Stomach smooth muscle (tissue), 2 donors: Measurements from ENCODE around the gene SPEG.
A peak's percentile ranks its signal among the peaks of the same experiment; 100 is the strongest.

Experiments used
- H3K27ac ChIP-seq: one replicate; pipeline ENCODE4 v1.7.0; 2013; ENCODE audit warnings: mild to moderate bottlenecking, low read length, inconsistent platforms
- H3K27me3 ChIP-seq, 2 donors: one replicate each; pipeline ENCODE4 v1.7.0; 2013; ENCODE audit warnings: low read length in 2 of 2; ENCODE audit not compliant: insufficient read depth in 2 of 2, control insufficient read depth in 1 of 2
- H3K36me3 ChIP-seq, 2 donors: one replicate each; pipeline ENCODE4 v1.7.0; 2013; ENCODE audit warnings: low read length in 2 of 2; ENCODE audit not compliant: control insufficient read depth in 2 of 2, insufficient read depth in 2 of 2
- H3K4me1 ChIP-seq: one replicate; pipeline ENCODE4 v1.7.0; 2013; ENCODE audit warnings: low read length; ENCODE audit not compliant: control insufficient read depth, insufficient read depth
- H3K4me3 ChIP-seq, 2 donors: one replicate each; pipeline ENCODE4 v1.7.0; 2013; ENCODE audit warnings: low read length in 2 of 2
- H3K9ac ChIP-seq, 2 donors: one replicate each; pipeline ENCODE4 v1.7.0; 2013; ENCODE audit warnings: low read length in 2 of 2, mild to moderate bottlenecking in 1 of 2
- H3K9me3 ChIP-seq, 2 donors: one replicate each; pipeline ENCODE4 v1.7.0; 2013; ENCODE audit warnings: low read length in 2 of 2; ENCODE audit not compliant: control insufficient read depth in 2 of 2
- donor health status: healthy.
- donor health status: Pancreatic carcinoma.

The SPEG gene

GRCh38 chr2:219497495-219498279 is 63.0 kb downstream of the SPEG start:
- H3K4me3 ChIP-seq, result peak overlapping the region; percentile 86 to 95
- H3K36me3 ChIP-seq, result peaks cover 0 to 2% of the 10 kb centered on the region in 2 donors
- peaks cover 50% of the 10 kb centered on the region for H3K4me1 ChIP-seq
- no peaks in the 10 kb centered on the region for H3K9me3 ChIP-seq
- H3K27me3 ChIP-seq, result peaks cover 0 to 2% of the 10 kb centered on the region in 2 donors
- peak overlapping the region; percentile 98 for H3K27ac ChIP-seq
- peak overlapping the region; percentile 93 to 96 for H3K9ac ChIP-seq

GRCh38 chr2:219498280-219499057 is 63.8 kb downstream of the SPEG start, which contains the start of gene GMPPA:
Gene GMPPA, plus strand, starts transcription at chr2:219498891. Its CDS starts 1,085 bp downstream, at chr2:219499976.
- Histone ChIP-seq H3K4me1 (peaks cover 50% of the 10 kb centered on the region), H3K9me3 (no peaks in the 10 kb centered on the region), H3K27ac (peak within 1 kb of the TSS; percentile 98), H3K9ac (peak within 1 kb of the TSS; percentile 93 to 96), H3K36me3 (peaks cover 4% of the 10 kb centered on the region in 2 donors), H3K4me3 (peak within 1 kb of the TSS; percentile 86 to 95), H3K27me3 (peaks cover 0 to 2% of the 10 kb centered on the region in 2 donors)

GRCh38 chr2:219499058-219499307 is 64.3 kb downstream of the SPEG start:
- Histone ChIP-seq H3K4me1 (peaks cover 50% of the 10 kb centered on the region), H3K9ac (peak overlapping the region; percentile 91 to 96), H3K9me3 (no peaks in the 10 kb centered on the region)

GRCh38 chr2:219499555-219499954 is 64.9 kb downstream of the SPEG start:
- peak overlapping the region; percentile 91 to 96 for H3K9ac ChIP-seq
- peaks cover 0 to 2% of the 10 kb centered on the region in 2 donors for H3K27me3 ChIP-seq

More at GRCh38 chr2:219499058-219499307, 64.3 kb downstream of the SPEG start:
- Histone ChIP-seq H3K27ac (peak overlapping the region; percentile 98), H3K36me3 (peaks cover 8 to 9% of the 10 kb centered on the region in 2 donors), H3K4me3 (peak overlapping the region; percentile 86 to 95), H3K27me3 (peaks cover 0 to 2% of the 10 kb centered on the region in 2 donors)

GRCh38 chr2:219500135-219500534 is 65.5 kb downstream of the SPEG start:
- Histone ChIP-seq H3K4me1 (peaks cover 47% of the 10 kb centered on the region), H3K27me3 (peaks cover 0 to 2% of the 10 kb centered on the region in 2 donors), H3K27ac (no peak overlapping the region), H3K9ac (no peak overlapping the region), H3K4me3 (no peak overlapping the region), H3K36me3 (peaks cover 16% of the 10 kb centered on the region in 2 donors), H3K9me3 (no peaks in the 10 kb centered on the region)

More at GRCh38 chr2:219499555-219499954, 64.9 kb downstream of the SPEG start:
- Histone ChIP-seq H3K27ac (no peak overlapping the region), H3K36me3 (peaks cover 13 to 14% of the 10 kb centered on the region in 2 donors), H3K4me1 (peaks cover 50% of the 10 kb centered on the region), H3K9me3 (no peaks in the 10 kb centered on the region), H3K4me3 (peak overlapping the region; percentile 86 to 95)

GRCh38 chr2:219501849-219502248 is 67.2 kb downstream of the SPEG start:
- Histone ChIP-seq H3K27ac (no peak overlapping the region), H3K4me1 (peaks cover 30% of the 10 kb centered on the region), H3K9ac (no peak overlapping the region), H3K27me3 (peaks cover 0 to 2% of the 10 kb centered on the region in 2 donors), H3K4me3 (no peak overlapping the region), H3K36me3 (peaks cover 23 to 25% of the 10 kb centered on the region in 2 donors), H3K9me3 (no peaks in the 10 kb centered on the region)

GRCh38 chr2:219502618-219503017 is 68.0 kb downstream of the SPEG start:
- H3K4me1 ChIP-seq, result peaks cover 22% of the 10 kb centered on the region
- H3K9ac ChIP-seq, result no peak overlapping the region
- no peak overlapping the region for H3K27ac ChIP-seq
- H3K27me3 ChIP-seq, result peaks cover 0 to under 1% of the 10 kb centered on the region in 2 donors
- H3K36me3 ChIP-seq, result peaks cover 23 to 25% of the 10 kb centered on the region in 2 donors
- no peaks in the 10 kb centered on the region for H3K9me3 ChIP-seq
- H3K4me3 ChIP-seq, result no peak overlapping the region

GRCh38 chr2:219505585-219505984 is 70.9 kb downstream of the SPEG start:
- peaks cover 10% of the 10 kb centered on the region for H3K4me1 ChIP-seq
- no peak overlapping the region for H3K9ac ChIP-seq
- peaks cover 23 to 25% of the 10 kb centered on the region in 2 donors for H3K36me3 ChIP-seq
- peaks cover 2 to 5% of the 10 kb centered on the region in 2 donors for H3K27me3 ChIP-seq
- H3K4me3 ChIP-seq, result no peak overlapping the region
- no peak overlapping the region for H3K27ac ChIP-seq
- H3K9me3 ChIP-seq, result no peaks in the 10 kb centered on the region

GRCh38 chr2:219506153-219506801 is 71.6 kb downstream of the SPEG start:
- H3K9ac ChIP-seq, result no peak overlapping the region
- peaks cover 23 to 25% of the 10 kb centered on the region in 2 donors for H3K36me3 ChIP-seq
- peaks cover 10% of the 10 kb centered on the region for H3K4me1 ChIP-seq
- H3K27me3 ChIP-seq, result peaks cover 2 to 5% of the 10 kb centered on the region in 2 donors
- no peak overlapping the region for H3K4me3 ChIP-seq
- no peak overlapping the region for H3K27ac ChIP-seq
- no peaks in the 10 kb centered on the region for H3K9me3 ChIP-seq

GRCh38 chr2:219506802-219507526 is 72.3 kb downstream of the SPEG start:
- no peak overlapping the region for H3K27ac ChIP-seq
- no peak overlapping the region for H3K9ac ChIP-seq

More at GRCh38 chr2:219506802-219507526, 72.3 kb downstream of the SPEG start:
- Histone ChIP-seq H3K9me3 (no peaks in the 10 kb centered on the region), H3K4me1 (peaks cover 10% of the 10 kb centered on the region), H3K4me3 (no peak overlapping the region), H3K36me3 (peaks cover 23 to 25% of the 10 kb centered on the region in 2 donors), H3K27me3 (peaks cover 2 to 5% of the 10 kb centered on the region in 2 donors)
